HCT116 (cell line): ENCODE results near the gene TNIK. TPM values are rescaled to one million over a fixed set of nuclear protein-coding genes. Genes with fewer than 3 reads are reported as not detected.

ENCODE experiments used
- ATAC-seq: fragments of 200-7000 bp; cut with Tn5 transposase; 2 replicates; pipeline ENCODE4 v1.9.1; 2020; ENCODE audit warnings: mild to moderate bottlenecking, moderate library complexity
- BruUV-seq: library from RNA; stranded (reverse); fragments of 400-500 nt; replicated peaks from 2 replicates; lab custom pipeline; 2021; lab: Mats Ljungman, UMichigan
- CTCF ChIA-PET: fragments of 300-600 bp; sonication (Branson Sonifier 250); formaldehyde crosslinking; loops from one replicate; lab custom pipeline; 2021; ENCODE audit warnings: antibody characterized with exemption; lab: Charles Lee
- POLR2A ChIA-PET: fragments of 300-600, 350-600 bp; sonication (Branson Sonifier 250); formaldehyde crosslinking; loops from one replicate; lab custom pipeline; 2021; ENCODE audit warnings: antibody characterized with exemption; lab: Charles Lee
- RAD21 ChIA-PET, 2 experiments: fragments of 300-600 bp; sonication (Branson Sonifier 250); formaldehyde crosslinking; loops; one replicate each; lab custom pipeline; 2023; ENCODE audit warnings: low total read pairs in 2 of 2; ENCODE audit not compliant: uncharacterized antibody in 2 of 2, unreplicated experiment in 2 of 2, low non-redundant PET in 1 of 2; lab: Charles Lee
- DNase-seq: peaks from one replicate; pipeline ENCODE4 v3.0.0-alpha.2; 2010; ENCODE audit warnings: low read depth, low spot score
- H2AFZ ChIP-seq: fragments of 200-600 bp; shearing (Covaris generic), sonication (generic); 2 replicates; pipeline ENCODE4 v1.6.1; 2017; ENCODE audit warnings: low read depth, mixed run types, mixed read lengths, antibody characterized with exemption, low read length; ENCODE audit not compliant: poor library complexity, severe bottlenecking
- H3K27ac ChIP-seq: 2 replicates; pipeline ENCODE4 v1.5.1; 2012; ENCODE audit warnings: low read depth, low read length
- H3K27me3 ChIP-seq: fragments of 200-600 bp; sonication (generic); 2 replicates; pipeline ENCODE4 v1.6.1; 2016; ENCODE audit warnings: mixed run types, low read length, mixed read lengths; ENCODE audit not compliant: insufficient read depth
- H3K36me3 ChIP-seq, 2 experiments: fragments of 200-500 bp in 1 of 2; fragments of 200-600 bp in 1 of 2; sonication (Bioruptor generic) in 1 of 2; sonication (generic) in 1 of 2; 2 replicates each; pipeline versions ENCODE4 v1.5.1 to v1.6.1; 2014 to 2016; ENCODE audit warnings: low read length in 2 of 2, inconsistent platforms in 1 of 2, mixed read lengths in 1 of 2, mixed run types in 1 of 2; ENCODE audit not compliant: insufficient read depth in 2 of 2, control insufficient read depth in 1 of 2
- H3K4me1 ChIP-seq, 2 experiments: fragments of 200-600 bp in 1 of 2; sonication (generic) in 1 of 2; 2 replicates each; pipeline versions ENCODE4 v1.5.1 to v1.6.1; 2012 to 2017; ENCODE audit warnings: low read length in 2 of 2, inconsistent platforms in 1 of 2, mild to moderate bottlenecking in 1 of 2, mixed read lengths in 1 of 2, mixed run types in 1 of 2, moderate library complexity in 1 of 2; ENCODE audit not compliant: insufficient read depth in 2 of 2, control insufficient read depth in 1 of 2
- H3K4me2 ChIP-seq: fragments of 200-600 bp; sonication (generic); 2 replicates; pipeline ENCODE4 v1.6.1; 2017; ENCODE audit warnings: mixed run types, low read length, mixed read lengths
- H3K4me3 ChIP-seq, 2 experiments: fragments of 200-600 bp in 1 of 2; sonication (generic) in 1 of 2; replicated peaks in 1 of 2; 2 replicates each; pipeline ENCODE4 v1.5.1; 2011 to 2016; ENCODE audit warnings: low read length in 2 of 2, control low read depth in 1 of 2, low read depth in 1 of 2, mild to moderate bottlenecking in 1 of 2, mixed read lengths in 1 of 2, mixed run types in 1 of 2
- H3K79me2 ChIP-seq: fragments of 200-600 bp; sonication (generic); 2 replicates; pipeline ENCODE4 v1.6.1; 2017; ENCODE audit warnings: mild to moderate bottlenecking, mixed run types, low read length, moderate library complexity, mixed read lengths; ENCODE audit not compliant: insufficient read depth
- H3K9ac ChIP-seq: fragments of 200-600 bp; sonication (generic); 2 replicates; pipeline ENCODE4 v1.6.1; 2016; ENCODE audit warnings: low read length, mixed read lengths
- H3K9me2 ChIP-seq: fragments of 200-600 bp; sonication (generic), shearing (Covaris generic); 2 replicates; pipeline ENCODE4 v1.6.1; 2017; ENCODE audit warnings: mixed run types, mild to moderate bottlenecking, moderate library complexity; ENCODE audit not compliant: insufficient read depth
- H3K9me3 ChIP-seq, 2 experiments: fragments of 200-500 bp in 1 of 2; fragments of 200-600 bp in 1 of 2; sonication (Bioruptor generic) in 1 of 2; sonication (generic) in 1 of 2; 2 replicates each; pipeline ENCODE4 v1.6.1; 2014 to 2017; ENCODE audit warnings: low read length in 2 of 2, mixed read lengths in 2 of 2, inconsistent platforms in 1 of 2, low read depth in 1 of 2, mild to moderate bottlenecking in 1 of 2, mixed run types in 1 of 2, moderate library complexity in 1 of 2; ENCODE audit not compliant: control insufficient read depth in 1 of 2, insufficient read depth in 1 of 2
- H4K20me1 ChIP-seq: fragments of 200-600 bp; sonication (generic), shearing (Covaris generic); 2 replicates; pipeline ENCODE4 v1.6.1; 2017; ENCODE audit warnings: mixed run types, mild to moderate bottlenecking, moderate library complexity; ENCODE audit not compliant: insufficient read depth
- EGR1 ChIP-seq: IDR thresholded peaks from 2 replicates; pipeline ENCODE4 v1.6.1; 2012; ENCODE audit warnings: low read depth
- EZH2phosphoT487 ChIP-seq: fragments of 200-600 bp; IDR thresholded peaks from 2 replicates; pipeline ENCODE4 v1.6.1; 2018; ENCODE audit warnings: antibody characterized with exemption, borderline replicate concordance
- JUND ChIP-seq: IDR thresholded peaks from 2 replicates; pipeline ENCODE4 v1.6.1; 2012
- intact Hi-C: fragments of 100-400 bp; cut with micrococcal nuclease; formaldehyde crosslinking; loops from 2 replicates; pipeline ENCODE4 v1.10.0; 2022
- total RNA-seq: library from RNA; stranded (reverse); gene quantifications from one replicate; pipeline ENCODE4 v1.2.1, GENCODE V29; 2021; ENCODE audit not compliant: unreplicated experiment
- TF ChIP-seq, protein P1 (sequence below): IDR thresholded peaks from 2 replicates; pipeline ENCODE4 v1.6.1; 2011; ENCODE audit warnings: mild to moderate bottlenecking, low read length, moderate library complexity; ENCODE audit not compliant: insufficient replicate concordance; ENCODE audit errors: extremely low read depth
- TF ChIP-seq, protein P2 (sequence below), 3 experiments: fragments of 200-600 bp in 1 of 3; sonication (generic) in 1 of 3; IDR thresholded peaks in 2 of 3; conservative IDR thresholded peaks in 1 of 3; 2 replicates each; pipeline ENCODE4 v1.5.1; 2012 to 2017; ENCODE audit warnings: low read depth in 2 of 3, low read length in 2 of 3, antibody characterized with exemption in 1 of 3, borderline replicate concordance in 1 of 3, control low read depth in 1 of 3, mild to moderate bottlenecking in 1 of 3, mixed read lengths in 1 of 3, mixed run types in 1 of 3, moderate library complexity in 1 of 3; ENCODE audit not compliant: insufficient read depth in 1 of 3

TNIK gene
- total RNA-seq, 1 experiment from 2014 or later = 24.1 TPM

- POLR2A ChIA-PET = no interaction called here
- Histone ChIP-seq H3K27me3 (no peaks in the 10 kb centered on the region), H3K79me2 (no peaks in the 10 kb centered on the region), H3K9me3 (no peaks in the 10 kb centered on the region), H2AFZ (no peak overlapping the region), H3K4me3 (no peak overlapping the region), H4K20me1 (no peaks in the 10 kb centered on the region), H3K4me2 (no peak overlapping the region), H3K27ac (no peak overlapping the region), H3K36me3 (peaks cover 0 to 4% of the 10 kb centered on the region in 2 experiments; a peak in 1 of 4 replicates), H3K9me2 (no peaks in the 10 kb centered on the region), H3K4me1 (peaks cover 0 to under 1% of the 10 kb centered on the region in 2 experiments; a peak in 2 of 4 replicates), H3K9ac (no peak overlapping the region)
- CTCF ChIA-PET = no interaction called here
- BruUV-seq = no TSS peak
- no peak for ATAC-seq
- intact Hi-C loops = no loop called here
- TF ChIP-seq, protein P1, sequence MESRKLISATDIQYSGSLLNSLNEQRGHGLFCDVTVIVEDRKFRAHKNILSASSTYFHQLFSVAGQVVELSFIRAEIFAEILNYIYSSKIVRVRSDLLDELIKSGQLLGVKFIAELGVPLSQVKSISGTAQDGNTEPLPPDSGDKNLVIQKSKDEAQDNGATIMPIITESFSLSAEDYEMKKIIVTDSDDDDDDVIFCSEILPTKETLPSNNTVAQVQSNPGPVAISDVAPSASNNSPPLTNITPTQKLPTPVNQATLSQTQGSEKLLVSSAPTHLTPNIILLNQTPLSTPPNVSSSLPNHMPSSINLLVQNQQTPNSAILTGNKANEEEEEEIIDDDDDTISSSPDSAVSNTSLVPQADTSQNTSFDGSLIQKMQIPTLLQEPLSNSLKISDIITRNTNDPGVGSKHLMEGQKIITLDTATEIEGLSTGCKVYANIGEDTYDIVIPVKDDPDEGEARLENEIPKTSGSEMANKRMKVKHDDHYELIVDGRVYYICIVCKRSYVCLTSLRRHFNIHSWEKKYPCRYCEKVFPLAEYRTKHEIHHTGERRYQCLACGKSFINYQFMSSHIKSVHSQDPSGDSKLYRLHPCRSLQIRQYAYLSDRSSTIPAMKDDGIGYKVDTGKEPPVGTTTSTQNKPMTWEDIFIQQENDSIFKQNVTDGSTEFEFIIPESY = no peak
- TF ChIP-seq, protein P2, sequence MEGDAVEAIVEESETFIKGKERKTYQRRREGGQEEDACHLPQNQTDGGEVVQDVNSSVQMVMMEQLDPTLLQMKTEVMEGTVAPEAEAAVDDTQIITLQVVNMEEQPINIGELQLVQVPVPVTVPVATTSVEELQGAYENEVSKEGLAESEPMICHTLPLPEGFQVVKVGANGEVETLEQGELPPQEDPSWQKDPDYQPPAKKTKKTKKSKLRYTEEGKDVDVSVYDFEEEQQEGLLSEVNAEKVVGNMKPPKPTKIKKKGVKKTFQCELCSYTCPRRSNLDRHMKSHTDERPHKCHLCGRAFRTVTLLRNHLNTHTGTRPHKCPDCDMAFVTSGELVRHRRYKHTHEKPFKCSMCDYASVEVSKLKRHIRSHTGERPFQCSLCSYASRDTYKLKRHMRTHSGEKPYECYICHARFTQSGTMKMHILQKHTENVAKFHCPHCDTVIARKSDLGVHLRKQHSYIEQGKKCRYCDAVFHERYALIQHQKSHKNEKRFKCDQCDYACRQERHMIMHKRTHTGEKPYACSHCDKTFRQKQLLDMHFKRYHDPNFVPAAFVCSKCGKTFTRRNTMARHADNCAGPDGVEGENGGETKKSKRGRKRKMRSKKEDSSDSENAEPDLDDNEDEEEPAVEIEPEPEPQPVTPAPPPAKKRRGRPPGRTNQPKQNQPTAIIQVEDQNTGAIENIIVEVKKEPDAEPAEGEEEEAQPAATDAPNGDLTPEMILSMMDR (IDR thresholded peaks at IDR 0.05 in 2 of 3, conservative IDR thresholded peaks at IDR 0.05 in 1 of 3; ENCODE audit: borderline replicate concordance in 1 of 3, insufficient read depth in 1 of 3, low read depth in 2 of 3, low read length in 2 of 3) = no peak
- TF ChIP-seq EZH2phosphoT487 (no peak), EGR1 (no peak), JUND (no peak)
- RAD21 ChIA-PET = no interaction called here
- DNase-seq = no peak
Observed at GRCh38 chr3:171122240-171122639, 338.0 kb downstream of the TNIK start.
